ENCODE data around the gene ABHD17A. TPM values are rescaled to one million over a fixed set of nuclear protein-coding genes. Genes with fewer than 3 reads are reported as not detected.

The ABHD17A gene
- total RNA-seq, 3 donors from 2014 or later, result 62.4 to 81.3 (median 76.0) TPM

DNA sequence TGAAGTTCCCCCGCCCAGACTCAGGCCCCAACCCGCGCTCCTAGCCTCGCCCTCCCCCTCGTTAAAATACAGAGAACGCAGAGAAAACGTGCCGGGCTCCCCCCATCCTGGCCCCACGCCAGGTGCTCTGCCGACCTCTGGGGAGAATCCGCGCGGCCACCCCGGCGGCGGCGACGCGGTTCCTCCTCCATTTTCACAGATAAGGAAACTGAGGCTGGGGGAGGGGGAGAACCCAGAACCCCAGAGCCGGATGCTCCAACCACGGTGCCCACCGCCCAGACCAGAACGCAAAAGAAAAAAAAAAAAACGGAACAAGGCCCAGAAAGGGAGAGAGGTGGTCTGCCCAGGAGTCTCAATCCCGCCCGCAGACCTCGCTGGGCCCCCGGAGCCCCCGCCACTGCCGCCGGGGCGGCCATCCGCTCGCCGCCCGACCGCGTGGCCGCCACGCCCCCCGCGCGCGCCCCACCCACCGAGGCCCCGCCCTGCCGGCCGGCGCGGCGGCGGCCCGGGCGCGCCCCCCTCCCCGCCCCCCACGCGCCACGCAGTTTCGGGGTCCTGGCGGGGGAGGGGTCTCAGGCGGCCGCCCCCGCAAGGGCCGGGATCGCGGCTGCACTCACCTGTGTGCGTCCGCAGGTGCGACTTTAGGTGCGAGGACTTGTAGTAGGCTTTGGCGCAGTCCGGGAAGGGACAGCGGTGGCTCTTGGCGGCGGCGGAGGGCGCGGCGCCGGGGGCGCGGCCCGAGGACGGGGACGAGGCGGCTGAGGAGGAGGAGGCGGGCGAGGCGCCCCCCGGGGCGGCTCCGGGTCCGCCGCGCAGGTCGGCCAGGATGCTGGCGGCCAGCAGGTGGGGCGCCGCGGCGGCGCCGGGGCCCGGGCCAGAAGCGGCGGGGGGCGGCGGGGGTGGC lies 22.6 kb downstream of the ABHD17A start:
- peak overlapping the region; percentile 75 to 88 for H3K27ac ChIP-seq
- no peaks in the 10 kb centered on the region for H3K36me3 ChIP-seq
- peak overlapping the region; percentile 64 to 98 (median 72) for H3K4me3 ChIP-seq
- H3K4me1 ChIP-seq, result peaks cover 14 to 30% of the 10 kb centered on the region in 2 donors
- intact Hi-C loops (cut with DNase I; ENCODE audit: low total_unique reads), result no loop called here
- no peaks in the 10 kb centered on the region for H3K9me3 ChIP-seq
- H3K27me3 ChIP-seq, result no peaks in the 10 kb centered on the region
- DNase-seq (ENCODE audit: low spot score in 2 of 2), result no peak
- TF ChIP-seq POLR2AphosphoS5 (IDR thresholded peaks at IDR 0.05) (no peak), POLR2A (IDR thresholded peaks at IDR 0.05) (no peak)
- TF ChIP-seq, protein P1, sequence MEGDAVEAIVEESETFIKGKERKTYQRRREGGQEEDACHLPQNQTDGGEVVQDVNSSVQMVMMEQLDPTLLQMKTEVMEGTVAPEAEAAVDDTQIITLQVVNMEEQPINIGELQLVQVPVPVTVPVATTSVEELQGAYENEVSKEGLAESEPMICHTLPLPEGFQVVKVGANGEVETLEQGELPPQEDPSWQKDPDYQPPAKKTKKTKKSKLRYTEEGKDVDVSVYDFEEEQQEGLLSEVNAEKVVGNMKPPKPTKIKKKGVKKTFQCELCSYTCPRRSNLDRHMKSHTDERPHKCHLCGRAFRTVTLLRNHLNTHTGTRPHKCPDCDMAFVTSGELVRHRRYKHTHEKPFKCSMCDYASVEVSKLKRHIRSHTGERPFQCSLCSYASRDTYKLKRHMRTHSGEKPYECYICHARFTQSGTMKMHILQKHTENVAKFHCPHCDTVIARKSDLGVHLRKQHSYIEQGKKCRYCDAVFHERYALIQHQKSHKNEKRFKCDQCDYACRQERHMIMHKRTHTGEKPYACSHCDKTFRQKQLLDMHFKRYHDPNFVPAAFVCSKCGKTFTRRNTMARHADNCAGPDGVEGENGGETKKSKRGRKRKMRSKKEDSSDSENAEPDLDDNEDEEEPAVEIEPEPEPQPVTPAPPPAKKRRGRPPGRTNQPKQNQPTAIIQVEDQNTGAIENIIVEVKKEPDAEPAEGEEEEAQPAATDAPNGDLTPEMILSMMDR (IDR thresholded peaks at IDR 0.05), result no peak

DNA sequence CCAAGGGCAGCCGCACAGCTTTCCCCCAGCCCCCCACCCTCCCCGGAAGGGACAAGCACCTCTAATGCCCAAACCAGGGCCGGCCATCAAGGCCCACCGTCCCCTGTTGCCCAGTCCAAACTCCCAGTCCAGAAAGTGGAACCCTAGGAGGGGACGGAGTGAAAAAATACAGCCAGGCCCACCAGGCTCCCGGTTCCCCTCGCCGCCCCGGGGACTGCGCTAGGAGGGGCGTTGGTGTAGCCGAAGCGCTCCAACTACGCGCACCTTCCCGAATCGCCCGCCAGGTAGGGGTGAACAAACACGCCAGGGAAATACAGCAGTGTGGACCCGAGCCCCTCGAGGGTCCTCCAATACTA lies 23.2 kb downstream of the ABHD17A start:
- H3K27me3 ChIP-seq, result no peaks in the 10 kb centered on the region
- no peak for DNase-seq (ENCODE audit: low spot score in 2 of 2)
- H3K9me3 ChIP-seq, result no peaks in the 10 kb centered on the region
- no peaks in the 10 kb centered on the region for H3K36me3 ChIP-seq
- peak overlapping the region; percentile 75 for H3K27ac ChIP-seq
- H3K4me1 ChIP-seq, result peaks cover 20 to 30% of the 10 kb centered on the region in 2 donors
- TF ChIP-seq, protein P1 (IDR thresholded peaks at IDR 0.05), result no peak
- TF ChIP-seq POLR2AphosphoS5 (IDR thresholded peaks at IDR 0.05) (no peak), POLR2A (IDR thresholded peaks at IDR 0.05) (no peak)
- H3K4me3 ChIP-seq, result peak overlapping the region; percentile 64 to 98 (median 72)
- intact Hi-C loops (cut with DNase I; ENCODE audit: low total_unique reads), result no loop called here

DNA sequence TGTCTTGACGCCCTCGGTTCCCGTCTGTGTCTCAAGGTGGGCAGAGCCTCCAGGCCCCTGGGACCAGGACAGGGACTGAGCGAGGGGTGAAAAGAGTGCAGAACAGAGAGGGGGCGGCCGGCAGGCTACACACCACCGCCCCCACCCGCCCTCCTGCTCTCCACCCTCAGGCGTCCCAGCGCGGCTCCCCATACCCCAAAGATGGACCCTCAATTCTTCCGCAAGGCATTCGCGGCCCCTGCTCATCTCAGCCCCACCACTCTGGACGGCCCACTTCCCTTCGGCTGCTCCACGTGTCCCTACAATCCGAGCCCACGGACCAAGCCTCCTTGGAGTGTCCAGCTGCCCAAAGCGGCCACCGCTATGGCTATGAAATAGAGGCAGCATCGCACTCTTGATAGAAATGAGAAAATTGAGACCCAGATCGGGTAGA lies 23.7 kb downstream of the ABHD17A start:
- intact Hi-C loops (cut with DNase I; ENCODE audit: low total_unique reads), result no loop called here
- peaks cover 24 to 31% of the 10 kb centered on the region in 2 donors for H3K4me1 ChIP-seq
- DNase-seq (ENCODE audit: low spot score in 2 of 2), result no peak
- no peaks in the 10 kb centered on the region for H3K27me3 ChIP-seq
- H3K4me3 ChIP-seq, result peak overlapping the region; percentile 64 to 98 (median 72)
- TF ChIP-seq POLR2AphosphoS5 (IDR thresholded peaks at IDR 0.05) (no peak), POLR2A (IDR thresholded peaks at IDR 0.05) (no peak)
- TF ChIP-seq, protein P1 (IDR thresholded peaks at IDR 0.05), result no peak
- no peaks in the 10 kb centered on the region for H3K36me3 ChIP-seq
- H3K27ac ChIP-seq, result peak overlapping the region; percentile 75
- H3K9me3 ChIP-seq, result no peaks in the 10 kb centered on the region

DNA sequence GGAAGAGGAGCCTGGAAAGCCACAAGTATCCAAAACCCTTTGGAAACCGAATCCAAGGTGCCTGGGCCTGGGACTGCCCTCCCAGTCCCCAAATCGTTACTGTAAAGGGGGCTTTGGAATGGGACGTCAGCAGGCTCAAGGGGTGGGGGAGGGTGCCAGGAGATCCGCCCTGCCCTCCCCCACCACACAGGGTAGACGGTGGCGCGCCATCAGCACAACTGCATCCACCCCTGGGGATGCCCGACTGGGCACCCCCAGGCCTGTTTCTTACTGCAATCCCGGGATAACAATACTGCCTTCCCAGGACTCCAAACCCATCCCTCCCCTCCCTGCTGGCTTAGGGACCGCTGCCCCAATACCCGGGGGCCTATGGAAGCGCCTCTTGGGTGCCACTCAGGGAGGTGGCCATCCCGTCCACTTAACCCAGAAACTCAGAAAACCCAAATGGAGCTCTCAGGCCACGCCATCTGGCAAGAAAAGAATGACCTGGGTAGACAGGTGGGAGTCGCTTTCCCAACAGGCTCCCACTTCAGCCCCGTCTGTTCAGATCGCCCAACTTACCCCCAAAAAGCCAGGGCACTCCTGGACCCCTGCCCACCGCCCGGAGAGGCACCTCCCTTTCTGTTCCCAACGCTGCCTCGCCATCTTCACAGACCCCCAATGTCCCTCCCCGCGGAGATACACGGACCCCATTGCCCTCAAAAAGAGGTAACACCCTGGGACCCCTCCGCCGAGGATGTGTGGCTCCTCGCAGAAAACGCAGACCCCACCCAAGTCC lies 24.3 kb downstream of the ABHD17A start:
- Histone ChIP-seq H3K27ac (peak overlapping the region; percentile 75), H3K4me1 (peaks cover 24 to 37% of the 10 kb centered on the region in 2 donors), H3K9me3 (no peaks in the 10 kb centered on the region), H3K4me3 (peak overlapping the region; percentile 64 to 98 (median 72)), H3K27me3 (no peaks in the 10 kb centered on the region), H3K36me3 (no peaks in the 10 kb centered on the region)
- intact Hi-C loops (cut with DNase I; ENCODE audit: low total_unique reads), result no loop called here
- no peak for DNase-seq (ENCODE audit: low spot score in 2 of 2)
- no peak for TF ChIP-seq POLR2A (IDR thresholded peaks at IDR 0.05)
- TF ChIP-seq, protein P1 (IDR thresholded peaks at IDR 0.05), result no peak
- TF ChIP-seq POLR2AphosphoS5 (IDR thresholded peaks at IDR 0.05), result no peak
